ENCODE measurements around the gene CYGB. TPM values are rescaled to one million over a fixed set of nuclear protein-coding genes. Genes with fewer than 3 reads are reported as not detected.

Gene CYGB
- total RNA-seq, 5 donors from 2014 or later (not counting 1 experiment from before 2014, with no cell fraction given): 0.20 to 0.76 (median 0.65) TPM

DNA sequence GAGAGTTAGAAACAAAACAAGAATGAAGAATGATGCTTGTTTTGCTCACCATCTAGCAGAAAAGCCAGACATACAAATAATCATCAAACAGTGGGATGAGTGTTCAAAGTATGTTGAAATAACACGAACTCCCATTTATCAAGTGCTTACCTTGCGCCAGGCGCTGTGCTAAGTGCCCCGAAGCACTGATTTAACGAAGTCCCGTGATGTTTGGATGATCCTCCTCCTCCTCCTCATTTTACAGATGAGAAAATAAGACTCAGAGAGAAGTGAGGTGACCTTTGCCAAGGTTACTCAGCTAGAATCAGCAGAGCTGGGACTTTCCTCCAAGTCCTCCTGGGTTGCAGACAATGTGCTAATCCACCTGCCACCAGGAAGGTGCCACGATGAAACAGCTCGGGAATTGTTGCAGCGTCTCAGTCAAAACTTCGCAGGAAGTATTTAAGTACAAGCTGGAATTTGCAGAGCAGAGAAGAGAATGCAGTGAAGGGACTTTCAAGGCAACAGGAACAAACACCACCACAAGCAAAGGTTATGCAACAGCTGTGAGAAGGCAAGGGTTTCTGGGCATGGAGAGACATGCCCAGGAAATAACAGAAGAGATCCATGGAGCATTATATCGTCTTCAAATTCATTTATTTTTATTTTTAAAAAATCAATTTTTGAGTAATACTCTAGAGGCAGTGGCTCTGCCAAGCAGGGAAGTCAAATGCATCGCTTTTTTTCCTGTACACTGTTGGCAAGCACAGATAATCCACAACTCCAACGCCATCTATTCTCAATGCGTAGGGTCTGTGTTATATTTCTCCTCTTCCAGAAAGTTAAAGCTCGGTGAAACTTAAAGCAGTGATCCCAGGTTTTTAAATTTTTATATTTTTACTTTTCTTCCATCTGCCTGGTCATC is 13.5 kb upstream of the CYGB start:
- Histone ChIP-seq H3K4me1 (ENCODE audit: control insufficient read depth in 1 of 2, extremely low read depth in 1 of 2, insufficient read depth in 2 of 2, low read length in 2 of 2) (peaks cover 0 to 7% of the 10 kb centered on the region in 2 experiments), H3K27me3 (replicated peaks in 1 of 2; ENCODE audit: control insufficient read depth in 2 of 2, extremely low read depth in 1 of 2, insufficient read depth in 2 of 2, low read length in 1 of 2) (peaks cover 0 to 4% of the 10 kb centered on the region in 2 experiments), H3K36me3 (ENCODE audit: control insufficient read depth in 2 of 2, extremely low read depth in 1 of 2, insufficient read depth in 1 of 2, low read length in 1 of 2) (no peaks in the 10 kb centered on the region), H3K4me3 (ENCODE audit: control insufficient read depth in 1 of 2, extremely low read depth in 1 of 2, low read length in 1 of 2) (no peak overlapping the region), H3K9me3 (no peaks in the 10 kb centered on the region), H3K27ac (ENCODE audit: low read length) (no peak overlapping the region)
- Mint-ChIP-seq H3K27ac (no peak overlapping the region), H3K4me3 (no peak overlapping the region), H3K4me1 (peaks cover 0 to 12% (median 6%) of the 10 kb centered on the region in 3 donors), H3K27me3 (no peaks in the 10 kb centered on the region), H3K36me3 (no peaks in the 10 kb centered on the region), H3K9me3 (no peaks in the 10 kb centered on the region)
- ATAC-seq (replicated peaks in 1 of 4) (no peak), DNase-seq (no peak)
- ChIA-PET CTCF (interaction anchor here (0.5 to 0.7 kb wide), 3 partner anchors 9 to 88 kb away, joined by 3 to 7 read pairs (median 4); no protein-coding TSS in a partner anchor), POLR2A (no interaction called here)
- WGBS (ENCODE audit: insufficient coverage): 80% methylated on average over 1 of the region's 15 CpGs

DNA sequence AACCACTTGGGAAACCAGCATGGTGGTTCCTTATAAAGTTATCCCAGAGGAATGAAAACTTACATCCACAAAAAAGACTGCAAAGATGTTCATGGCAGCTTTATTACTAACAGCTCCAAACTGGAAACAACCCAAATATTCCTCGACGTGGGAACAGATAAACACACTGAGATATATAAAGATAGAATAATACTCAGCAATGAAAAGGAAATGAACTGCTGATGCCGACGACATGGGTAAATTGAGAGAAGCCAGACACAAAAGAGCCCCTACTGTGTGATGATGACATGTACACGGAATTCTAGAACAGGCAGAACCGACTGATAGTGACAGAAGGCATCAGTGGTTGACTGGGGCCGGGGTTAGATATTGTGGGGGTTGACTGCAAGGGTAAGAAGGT is 12.0 kb upstream of the CYGB start:
- Histone ChIP-seq H3K27ac (ENCODE audit: low read length) (no peak overlapping the region), H3K27me3 (replicated peaks in 1 of 2; ENCODE audit: control insufficient read depth in 2 of 2, extremely low read depth in 1 of 2, insufficient read depth in 2 of 2, low read length in 1 of 2) (peaks cover 0 to 14% of the 10 kb centered on the region in 2 experiments), H3K36me3 (ENCODE audit: control insufficient read depth in 2 of 2, extremely low read depth in 1 of 2, insufficient read depth in 1 of 2, low read length in 1 of 2) (no peaks in the 10 kb centered on the region), H3K4me3 (ENCODE audit: control insufficient read depth in 1 of 2, extremely low read depth in 1 of 2, low read length in 1 of 2) (no peak overlapping the region), H3K4me1 (ENCODE audit: control insufficient read depth in 1 of 2, extremely low read depth in 1 of 2, insufficient read depth in 2 of 2, low read length in 2 of 2) (peaks cover 0 to 7% of the 10 kb centered on the region in 2 experiments), H3K9me3 (no peaks in the 10 kb centered on the region)
- peaks cover 0 to 5% (median 0%) of the 10 kb centered on the region in 3 donors for H3K4me1 Mint-ChIP-seq
- WGBS (ENCODE audit: insufficient coverage): 94% methylated on average over 3 of the region's 7 CpGs
- peaks cover 0 to 5% of the 10 kb centered on the region in 2 donors for H3K27me3 Mint-ChIP-seq
- no peak overlapping the region for H3K4me3 Mint-ChIP-seq
- no peak for ATAC-seq (replicated peaks in 1 of 4)
- DNase-seq: no peak
- H3K27ac Mint-ChIP-seq: no peak overlapping the region
- H3K9me3 Mint-ChIP-seq: no peaks in the 10 kb centered on the region
- CTCF ChIA-PET: no interaction called here
- POLR2A ChIA-PET: no interaction called here
- no peaks in the 10 kb centered on the region for H3K36me3 Mint-ChIP-seq

DNA sequence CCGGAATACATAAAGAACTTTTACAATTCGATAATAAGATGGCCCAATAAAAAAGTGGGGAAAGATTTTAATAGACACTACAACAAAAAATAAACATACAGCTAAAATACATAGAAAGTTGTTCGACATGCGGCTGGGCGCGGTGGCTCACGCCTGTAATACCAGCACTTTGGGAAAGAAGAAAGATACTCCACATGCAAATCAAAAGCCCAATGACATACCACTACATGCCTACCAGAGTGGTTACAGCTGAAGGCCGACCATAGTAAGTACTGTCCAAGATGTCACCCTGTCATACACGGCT is 11.7 kb upstream of the CYGB start:
- H3K4me1 ChIP-seq (ENCODE audit: control insufficient read depth in 1 of 2, extremely low read depth in 1 of 2, insufficient read depth in 2 of 2, low read length in 2 of 2): peaks cover 0 to 7% of the 10 kb centered on the region in 2 experiments
- H3K9me3 ChIP-seq: no peaks in the 10 kb centered on the region
- ChIA-PET CTCF (no interaction called here), POLR2A (no interaction called here)
- no peak for ATAC-seq (replicated peaks in 1 of 4)
- no peak for DNase-seq
- Mint-ChIP-seq H3K36me3 (no peaks in the 10 kb centered on the region), H3K9me3 (no peaks in the 10 kb centered on the region), H3K27me3 (peaks cover 0 to 5% of the 10 kb centered on the region in 2 donors), H3K4me3 (no peak overlapping the region), H3K27ac (no peak overlapping the region), H3K4me1 (peaks cover 0 to 4% (median 0%) of the 10 kb centered on the region in 3 donors)
- 85% methylated on average over 2 of the region's 9 CpGs for WGBS (ENCODE audit: insufficient coverage)
- H3K36me3 ChIP-seq (ENCODE audit: control insufficient read depth in 2 of 2, extremely low read depth in 1 of 2, insufficient read depth in 1 of 2, low read length in 1 of 2): no peaks in the 10 kb centered on the region
- H3K27ac ChIP-seq (ENCODE audit: low read length): no peak overlapping the region
- H3K4me3 ChIP-seq (ENCODE audit: control insufficient read depth in 1 of 2, extremely low read depth in 1 of 2, low read length in 1 of 2): no peak overlapping the region
- peaks cover 0 to 18% of the 10 kb centered on the region in 2 experiments for H3K27me3 ChIP-seq (replicated peaks in 1 of 2; ENCODE audit: control insufficient read depth in 2 of 2, extremely low read depth in 1 of 2, insufficient read depth in 2 of 2, low read length in 1 of 2)

DNA sequence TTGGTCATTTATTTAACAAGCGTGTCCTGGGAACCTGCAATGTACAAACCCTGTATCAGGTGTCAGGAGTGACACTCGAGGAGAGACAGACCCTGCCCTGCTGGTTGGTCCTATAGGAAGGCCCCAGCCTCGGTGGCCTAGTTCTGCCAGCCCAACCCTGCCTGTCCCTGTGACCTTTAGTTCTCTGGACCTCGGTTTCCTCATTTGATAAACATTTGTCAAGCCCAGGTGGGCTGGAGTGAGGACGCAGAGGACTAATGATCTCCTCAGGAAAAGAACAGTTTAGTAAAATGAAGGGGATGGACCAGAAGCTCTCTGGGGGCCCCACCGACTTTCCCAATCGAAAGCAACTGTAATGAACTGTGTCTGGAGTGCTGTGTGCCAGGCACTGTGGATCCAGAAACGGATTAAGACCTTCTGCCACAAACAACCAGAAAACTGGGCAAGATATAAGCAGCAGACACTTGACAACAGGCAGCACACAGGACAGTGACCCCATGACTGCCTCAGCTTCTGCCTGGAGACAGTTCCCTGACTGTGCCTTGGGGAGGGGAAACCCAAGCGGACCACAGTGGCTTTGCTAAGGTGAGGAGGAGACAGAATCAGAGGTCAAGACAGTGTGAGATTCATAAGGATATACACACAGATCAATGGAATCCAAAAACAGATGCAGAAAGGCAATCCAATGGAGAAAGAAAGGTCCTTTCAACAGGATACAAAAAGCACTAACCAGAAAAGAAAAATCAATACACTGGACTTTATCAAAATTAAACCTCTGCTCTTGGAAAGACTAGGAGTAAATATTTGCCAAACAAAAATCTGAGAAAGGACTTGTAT is 11.1 kb upstream of the CYGB start:
- Histone ChIP-seq H3K27ac (ENCODE audit: low read length) (no peak overlapping the region), H3K4me1 (ENCODE audit: control insufficient read depth in 1 of 2, extremely low read depth in 1 of 2, insufficient read depth in 2 of 2, low read length in 2 of 2) (peaks cover 0 to 7% of the 10 kb centered on the region in 2 experiments), H3K27me3 (replicated peaks in 1 of 2; ENCODE audit: control insufficient read depth in 2 of 2, extremely low read depth in 1 of 2, insufficient read depth in 2 of 2, low read length in 1 of 2) (peaks cover 0 to 24% of the 10 kb centered on the region in 2 experiments), H3K4me3 (ENCODE audit: control insufficient read depth in 1 of 2, extremely low read depth in 1 of 2, low read length in 1 of 2) (no peak overlapping the region), H3K36me3 (ENCODE audit: control insufficient read depth in 2 of 2, extremely low read depth in 1 of 2, insufficient read depth in 1 of 2, low read length in 1 of 2) (no peaks in the 10 kb centered on the region), H3K9me3 (no peaks in the 10 kb centered on the region)
- Mint-ChIP-seq H3K27me3 (peaks cover 6 to 11% of the 10 kb centered on the region in 2 donors), H3K4me1 (peaks cover 0 to 4% (median 0%) of the 10 kb centered on the region in 3 donors), H3K27ac (no peak overlapping the region), H3K36me3 (no peaks in the 10 kb centered on the region), H3K9me3 (no peaks in the 10 kb centered on the region), H3K4me3 (no peak overlapping the region)
- ChIA-PET POLR2A (no interaction called here), CTCF (no interaction called here)
- ATAC-seq (replicated peaks in 1 of 4) (no peak), DNase-seq (no peak)
- 82% methylated on average over 7 of the region's 9 CpGs for WGBS (ENCODE audit: insufficient coverage)

DNA sequence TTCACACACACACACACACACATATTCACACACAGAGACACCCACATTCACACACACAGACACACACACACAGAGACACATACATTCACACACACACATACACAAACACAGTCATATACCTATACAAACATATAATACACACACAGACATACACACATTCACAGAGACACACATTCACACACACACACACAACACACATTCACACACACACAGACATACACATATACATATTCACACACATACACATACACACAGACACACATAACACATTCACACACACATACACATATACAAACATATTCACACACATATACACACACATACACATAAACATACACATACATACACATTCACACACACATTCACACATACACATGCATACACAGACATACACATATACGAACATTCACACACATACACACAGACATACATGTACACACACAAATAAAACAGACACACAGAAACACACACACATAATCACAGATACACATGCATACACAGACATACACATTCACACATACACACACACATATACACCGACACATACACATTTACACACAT is 10.2 kb upstream of the CYGB start:
- H3K4me3 ChIP-seq (ENCODE audit: control insufficient read depth in 1 of 2, extremely low read depth in 1 of 2, low read length in 1 of 2): no peak overlapping the region
- ChIA-PET POLR2A (no interaction called here), CTCF (interaction anchor here in 1 of 2 donors (2.8 kb wide), 1 partner anchor 24 kb away, joined by 13 read pairs; no protein-coding TSS in a partner anchor)
- H3K27ac Mint-ChIP-seq: no peak overlapping the region
- H3K4me3 Mint-ChIP-seq: no peak overlapping the region
- H3K27ac ChIP-seq (ENCODE audit: low read length): no peak overlapping the region
- ATAC-seq (replicated peaks in 1 of 4): no peak
- peaks cover 0 to 7% of the 10 kb centered on the region in 2 experiments for H3K4me1 ChIP-seq (ENCODE audit: control insufficient read depth in 1 of 2, extremely low read depth in 1 of 2, insufficient read depth in 2 of 2, low read length in 2 of 2)
- peaks cover 6 to 13% of the 10 kb centered on the region in 2 donors for H3K27me3 Mint-ChIP-seq
- H3K36me3 Mint-ChIP-seq: no peaks in the 10 kb centered on the region
- DNase-seq: no peak
- peaks cover 0 to 32% of the 10 kb centered on the region in 2 experiments for H3K27me3 ChIP-seq (replicated peaks in 1 of 2; ENCODE audit: control insufficient read depth in 2 of 2, extremely low read depth in 1 of 2, insufficient read depth in 2 of 2, low read length in 1 of 2)
- WGBS (ENCODE audit: insufficient coverage): 73% methylated on average over 1 of the region's 2 CpGs
- H3K9me3 Mint-ChIP-seq: no peaks in the 10 kb centered on the region
- H3K9me3 ChIP-seq: no peaks in the 10 kb centered on the region
- peaks cover 0 to 4% (median 0%) of the 10 kb centered on the region in 3 donors for H3K4me1 Mint-ChIP-seq
- no peaks in the 10 kb centered on the region for H3K36me3 ChIP-seq (ENCODE audit: control insufficient read depth in 2 of 2, extremely low read depth in 1 of 2, insufficient read depth in 1 of 2, low read length in 1 of 2)

DNA sequence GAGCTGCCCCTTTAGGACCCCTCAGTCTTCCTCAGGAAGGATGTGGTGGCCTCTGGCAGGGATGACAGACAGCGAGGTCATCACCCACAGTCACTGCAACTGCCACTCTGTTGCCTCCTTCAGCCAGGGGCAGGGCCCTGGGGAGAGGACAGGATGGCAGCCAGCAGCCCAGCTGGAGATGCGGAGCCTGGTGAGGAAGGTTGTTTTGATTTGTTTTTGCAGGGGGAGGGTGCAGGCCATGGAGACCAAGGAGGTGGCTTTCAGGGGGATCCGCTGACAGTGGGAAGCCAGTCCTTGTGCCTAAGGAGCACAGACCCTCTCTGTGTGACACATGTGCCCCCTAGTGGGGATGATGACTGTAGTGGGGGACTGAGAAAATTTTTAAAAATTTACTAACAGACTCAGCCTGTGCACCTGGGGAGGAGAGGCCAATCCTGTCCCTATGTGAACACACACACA is 9.7 kb upstream of the CYGB start:
- no peak overlapping the region for H3K4me3 ChIP-seq (ENCODE audit: control insufficient read depth in 1 of 2, extremely low read depth in 1 of 2, low read length in 1 of 2)
- Mint-ChIP-seq H3K27ac (no peak overlapping the region), H3K4me3 (no peak overlapping the region), H3K9me3 (no peaks in the 10 kb centered on the region), H3K36me3 (no peaks in the 10 kb centered on the region), H3K27me3 (peaks cover 6 to 17% of the 10 kb centered on the region in 2 donors), H3K4me1 (peaks cover 0 to 4% (median 0%) of the 10 kb centered on the region in 3 donors)
- H3K4me1 ChIP-seq (ENCODE audit: control insufficient read depth in 1 of 2, extremely low read depth in 1 of 2, insufficient read depth in 2 of 2, low read length in 2 of 2): peaks cover 0 to 7% of the 10 kb centered on the region in 2 experiments
- CTCF ChIA-PET: interaction anchor here (0.6 to 2.8 kb wide), 5 partner anchors 23 to 595 kb away, joined by 3 to 13 read pairs (median 4); no protein-coding TSS in a partner anchor
- no peaks in the 10 kb centered on the region for H3K9me3 ChIP-seq
- ATAC-seq (replicated peaks in 1 of 4) (peak; percentile 80 to 94 (median 87)), DNase-seq (peak in 34 of 35 experiments; percentile 11 to 79 (median 54))
- no peak overlapping the region for H3K27ac ChIP-seq (ENCODE audit: low read length)
- H3K27me3 ChIP-seq (replicated peaks in 1 of 2; ENCODE audit: control insufficient read depth in 2 of 2, extremely low read depth in 1 of 2, insufficient read depth in 2 of 2, low read length in 1 of 2): peaks cover 0 to 37% of the 10 kb centered on the region in 2 experiments
- no peaks in the 10 kb centered on the region for H3K36me3 ChIP-seq (ENCODE audit: control insufficient read depth in 2 of 2, extremely low read depth in 1 of 2, insufficient read depth in 1 of 2, low read length in 1 of 2)
- POLR2A ChIA-PET: no interaction called here
- WGBS (ENCODE audit: insufficient coverage): 30% methylated on average over 2 of the region's 3 CpGs
